HCT116 (cell line): ENCODE results near the gene CDKN2A. TPM values are rescaled to one million over a fixed set of nuclear protein-coding genes. Genes with fewer than 3 reads are reported as not detected.
A peak's percentile ranks its signal among the peaks of the same experiment; 100 is the strongest.

Source experiments
- ATAC-seq: fragments of 200-7000 bp; cut with Tn5 transposase; 2 replicates; pipeline ENCODE4 v1.9.1; 2020; ENCODE audit warnings: mild to moderate bottlenecking, moderate library complexity
- BruUV-seq: library from RNA; stranded (reverse); fragments of 400-500 nt; replicated peaks from 2 replicates; lab custom pipeline; 2021; lab: Mats Ljungman, UMichigan
- CTCF ChIA-PET: fragments of 300-600 bp; sonication (Branson Sonifier 250); formaldehyde crosslinking; loops from one replicate; lab custom pipeline; 2021; ENCODE audit warnings: antibody characterized with exemption; lab: Charles Lee
- POLR2A ChIA-PET: fragments of 300-600, 350-600 bp; sonication (Branson Sonifier 250); formaldehyde crosslinking; loops from one replicate; lab custom pipeline; 2021; ENCODE audit warnings: antibody characterized with exemption; lab: Charles Lee
- RAD21 ChIA-PET, 2 experiments: fragments of 300-600 bp; sonication (Branson Sonifier 250); formaldehyde crosslinking; loops; one replicate each; lab custom pipeline; 2023; ENCODE audit warnings: low total read pairs in 2 of 2; ENCODE audit not compliant: uncharacterized antibody in 2 of 2, unreplicated experiment in 2 of 2, low non-redundant PET in 1 of 2; lab: Charles Lee
- DNase-seq: peaks from one replicate; pipeline ENCODE4 v3.0.0-alpha.2; 2010; ENCODE audit warnings: low read depth, low spot score
- H2AFZ ChIP-seq: fragments of 200-600 bp; shearing (Covaris generic), sonication (generic); 2 replicates; pipeline ENCODE4 v1.6.1; 2017; ENCODE audit warnings: low read depth, mixed run types, mixed read lengths, antibody characterized with exemption, low read length; ENCODE audit not compliant: poor library complexity, severe bottlenecking
- H3K27ac ChIP-seq: 2 replicates; pipeline ENCODE4 v1.5.1; 2012; ENCODE audit warnings: low read depth, low read length
- H3K27me3 ChIP-seq: fragments of 200-600 bp; sonication (generic); 2 replicates; pipeline ENCODE4 v1.6.1; 2016; ENCODE audit warnings: mixed run types, low read length, mixed read lengths; ENCODE audit not compliant: insufficient read depth
- H3K36me3 ChIP-seq, 2 experiments: fragments of 200-500 bp in 1 of 2; fragments of 200-600 bp in 1 of 2; sonication (Bioruptor generic) in 1 of 2; sonication (generic) in 1 of 2; 2 replicates each; pipeline versions ENCODE4 v1.5.1 to v1.6.1; 2014 to 2016; ENCODE audit warnings: low read length in 2 of 2, inconsistent platforms in 1 of 2, mixed read lengths in 1 of 2, mixed run types in 1 of 2; ENCODE audit not compliant: insufficient read depth in 2 of 2, control insufficient read depth in 1 of 2
- H3K4me1 ChIP-seq, 2 experiments: fragments of 200-600 bp in 1 of 2; sonication (generic) in 1 of 2; 2 replicates each; pipeline versions ENCODE4 v1.5.1 to v1.6.1; 2012 to 2017; ENCODE audit warnings: low read length in 2 of 2, inconsistent platforms in 1 of 2, mild to moderate bottlenecking in 1 of 2, mixed read lengths in 1 of 2, mixed run types in 1 of 2, moderate library complexity in 1 of 2; ENCODE audit not compliant: insufficient read depth in 2 of 2, control insufficient read depth in 1 of 2
- H3K4me2 ChIP-seq: fragments of 200-600 bp; sonication (generic); 2 replicates; pipeline ENCODE4 v1.6.1; 2017; ENCODE audit warnings: mixed run types, low read length, mixed read lengths
- H3K4me3 ChIP-seq, 2 experiments: fragments of 200-600 bp in 1 of 2; sonication (generic) in 1 of 2; replicated peaks in 1 of 2; 2 replicates each; pipeline ENCODE4 v1.5.1; 2011 to 2016; ENCODE audit warnings: low read length in 2 of 2, control low read depth in 1 of 2, low read depth in 1 of 2, mild to moderate bottlenecking in 1 of 2, mixed read lengths in 1 of 2, mixed run types in 1 of 2
- H3K79me2 ChIP-seq: fragments of 200-600 bp; sonication (generic); 2 replicates; pipeline ENCODE4 v1.6.1; 2017; ENCODE audit warnings: mild to moderate bottlenecking, mixed run types, low read length, moderate library complexity, mixed read lengths; ENCODE audit not compliant: insufficient read depth
- H3K9ac ChIP-seq: fragments of 200-600 bp; sonication (generic); 2 replicates; pipeline ENCODE4 v1.6.1; 2016; ENCODE audit warnings: low read length, mixed read lengths
- H3K9me2 ChIP-seq: fragments of 200-600 bp; sonication (generic), shearing (Covaris generic); 2 replicates; pipeline ENCODE4 v1.6.1; 2017; ENCODE audit warnings: mixed run types, mild to moderate bottlenecking, moderate library complexity; ENCODE audit not compliant: insufficient read depth
- H3K9me3 ChIP-seq, 2 experiments: fragments of 200-500 bp in 1 of 2; fragments of 200-600 bp in 1 of 2; sonication (Bioruptor generic) in 1 of 2; sonication (generic) in 1 of 2; 2 replicates each; pipeline ENCODE4 v1.6.1; 2014 to 2017; ENCODE audit warnings: low read length in 2 of 2, mixed read lengths in 2 of 2, inconsistent platforms in 1 of 2, low read depth in 1 of 2, mild to moderate bottlenecking in 1 of 2, mixed run types in 1 of 2, moderate library complexity in 1 of 2; ENCODE audit not compliant: control insufficient read depth in 1 of 2, insufficient read depth in 1 of 2
- H4K20me1 ChIP-seq: fragments of 200-600 bp; sonication (generic), shearing (Covaris generic); 2 replicates; pipeline ENCODE4 v1.6.1; 2017; ENCODE audit warnings: mixed run types, mild to moderate bottlenecking, moderate library complexity; ENCODE audit not compliant: insufficient read depth
- ATF3 ChIP-seq: IDR thresholded peaks from 2 replicates; pipeline ENCODE4 v1.6.1; 2012
- CBX3 ChIP-seq: IDR thresholded peaks from 2 replicates; pipeline ENCODE4 v1.6.1; 2012; ENCODE audit warnings: low read depth
- CEBPB ChIP-seq: IDR thresholded peaks from 2 replicates; pipeline ENCODE4 v1.6.1; 2012; ENCODE audit warnings: low read depth
- ELF1 ChIP-seq: IDR thresholded peaks from 2 replicates; pipeline ENCODE4 v1.6.1; 2012; ENCODE audit warnings: low read depth, borderline replicate concordance
- EZH2 ChIP-seq: fragments of 200-600 bp; sonication (generic); IDR thresholded peaks from 2 replicates; pipeline ENCODE4 v1.6.1; 2017; ENCODE audit warnings: antibody characterized with exemption, mixed run types
- EZH2phosphoT487 ChIP-seq: fragments of 200-600 bp; IDR thresholded peaks from 2 replicates; pipeline ENCODE4 v1.6.1; 2018; ENCODE audit warnings: antibody characterized with exemption, borderline replicate concordance
- FOSL1 ChIP-seq: IDR thresholded peaks from 2 replicates; pipeline ENCODE4 v1.6.1; 2012; ENCODE audit warnings: low read depth
- JUND ChIP-seq: IDR thresholded peaks from 2 replicates; pipeline ENCODE4 v1.6.1; 2012
- MAX ChIP-seq: IDR thresholded peaks from 2 replicates; pipeline ENCODE4 v1.6.1; 2012
- POLR2AphosphoS5 ChIP-seq: IDR thresholded peaks from 2 replicates; pipeline ENCODE4 v1.6.1; 2011; ENCODE audit warnings: mild to moderate bottlenecking, low read depth, low read length, moderate library complexity
- REST ChIP-seq: IDR thresholded peaks from 2 replicates; pipeline ENCODE4 v1.6.1; 2012; ENCODE audit warnings: low read depth
- ZBTB33 ChIP-seq: IDR thresholded peaks from 2 replicates; pipeline ENCODE4 v1.6.1; 2011; ENCODE audit warnings: mild to moderate bottlenecking, low read length, moderate library complexity; ENCODE audit not compliant: insufficient replicate concordance; ENCODE audit errors: extremely low read depth
- ZFX ChIP-seq: fragments of 450-650 bp; IDR thresholded peaks from 2 replicates; pipeline ENCODE4 v1.6.1; 2017
- ZNF274 ChIP-seq: fragments of 200-500 bp; sonication (Bioruptor generic); IDR thresholded peaks from 2 replicates; pipeline ENCODE4 v1.6.1; 2014; ENCODE audit warnings: mild to moderate bottlenecking, low read depth, low read length, inconsistent platforms
- intact Hi-C: fragments of 100-400 bp; cut with micrococcal nuclease; formaldehyde crosslinking; loops from 2 replicates; pipeline ENCODE4 v1.10.0; 2022
- total RNA-seq: library from RNA; stranded (reverse); gene quantifications from one replicate; pipeline ENCODE4 v1.2.1, GENCODE V29; 2021; ENCODE audit not compliant: unreplicated experiment

CDKN2A gene
- total RNA-seq, 1 experiment from 2014 or later = 89.7 TPM

GRCh38 chr9:22036866-22037626, 42.9 kb upstream of the CDKN2A start:
- H3K9ac ChIP-seq = no peak overlapping the region
- no peaks in the 10 kb centered on the region for H3K9me3 ChIP-seq
- peaks cover 8 to 12% of the 10 kb centered on the region in 2 experiments for H3K4me1 ChIP-seq
- ATAC-seq = no peak
- H3K36me3 ChIP-seq = no peaks in the 10 kb centered on the region
- H2AFZ ChIP-seq = no peak overlapping the region
- H3K4me2 ChIP-seq = no peak overlapping the region
- no peaks in the 10 kb centered on the region for H3K79me2 ChIP-seq
- POLR2A ChIA-PET = interaction anchor here (1.2 to 1.6 kb wide), 2 partner anchors 11 to 28 kb away, joined by 3 to 9 read pairs; partner anchors contain the start of gene CDKN2B
- RAD21 ChIA-PET = no interaction called here
- TF ChIP-seq ELF1 (no peak), CEBPB (0 out of 2 replicates have a peak, but pooled peaks have one; percentile 32), FOSL1 (no peak)
- H3K27ac ChIP-seq = no peak overlapping the region
- no peak for DNase-seq
- H4K20me1 ChIP-seq = no peaks in the 10 kb centered on the region
- no peak overlapping the region for H3K4me3 ChIP-seq
- no peaks in the 10 kb centered on the region for H3K27me3 ChIP-seq
- intact Hi-C loops = loop anchor here (1.0 kb wide), 1 partner anchor 224 kb away; no protein-coding TSS in a partner anchor
- no peaks in the 10 kb centered on the region for H3K9me2 ChIP-seq
- CTCF ChIA-PET = interaction anchor here (1.0 to 3.4 kb wide), 7 partner anchors 9 to 224 kb away, joined by 3 to 17 read pairs (median 4); partner anchors contain the start of genes CDKN2A, CDKN2B and CDKN2B-AS1
- no TSS peak for BruUV-seq

GRCh38 chr9:22035591-22036011, 41.4 kb upstream of the CDKN2A start:
- Histone ChIP-seq H3K4me1 (peaks cover 0 to 5% of the 10 kb centered on the region in 2 experiments; a peak in 2 of 4 replicates), H3K9ac (no peak overlapping the region), H3K36me3 (no peaks in the 10 kb centered on the region), H3K9me2 (no peaks in the 10 kb centered on the region), H4K20me1 (no peaks in the 10 kb centered on the region), H2AFZ (no peak overlapping the region), H3K4me2 (no peak overlapping the region), H3K27me3 (no peaks in the 10 kb centered on the region), H3K9me3 (no peaks in the 10 kb centered on the region), H3K27ac (no peak overlapping the region), H3K4me3 (no peak overlapping the region), H3K79me2 (no peaks in the 10 kb centered on the region)
- no TSS peak for BruUV-seq
- DNase-seq = no peak
- CTCF ChIA-PET = interaction anchor here (1.0 kb wide), 1 partner anchor 209 kb away, joined by 3 read pairs; no protein-coding TSS in a partner anchor
- ATAC-seq = no peak
- RAD21 ChIA-PET = no interaction called here
- POLR2A ChIA-PET = no interaction called here
- intact Hi-C loops = no loop called here
- TF ChIP-seq POLR2AphosphoS5 (no peak), REST (no peak), JUND (no peak), EZH2phosphoT487 (no peak), ATF3 (no peak), ZBTB33 (no peak), ZNF274 (no peak), MAX (no peak), ZFX (no peak), CBX3 (no peak), EZH2 (no peak), CEBPB (no peak)
